HUES6 (cell line): Measurements from ENCODE around the gene NCKAP1.
"Not testable (repeated sequence)": the region's sequence is repeated elsewhere in the genome, so short reads cannot be mapped to it uniquely, and the experiment has no call there.

Experiments
- H3K27ac ChIP-seq: 2 replicates; pipeline ENCODE4 v1.7.0; 2013; ENCODE audit warnings: low read depth, mild to moderate bottlenecking, low read length, inconsistent platforms
- H3K27me3 ChIP-seq: 2 replicates; pipeline ENCODE4 v1.6.1; 2013; ENCODE audit warnings: low read length; ENCODE audit not compliant: control insufficient read depth, insufficient read depth
- H3K36me3 ChIP-seq: 2 replicates; pipeline ENCODE4 v1.6.1; 2013; ENCODE audit warnings: low read length; ENCODE audit not compliant: control insufficient read depth, insufficient read depth
- H3K4me1 ChIP-seq: 2 replicates; pipeline ENCODE4 v1.6.1; 2013; ENCODE audit warnings: low read length; ENCODE audit not compliant: control insufficient read depth, insufficient read depth
- H3K4me3 ChIP-seq: 2 replicates; pipeline ENCODE4 v1.5.1; 2013; ENCODE audit warnings: low read depth, low read length
- H3K9ac ChIP-seq: one replicate; pipeline ENCODE4 v1.6.1; 2013; ENCODE audit warnings: mild to moderate bottlenecking, low read length
- H3K9me3 ChIP-seq: 2 replicates; pipeline ENCODE4 v1.6.1; 2013; ENCODE audit warnings: low read depth, low read length; ENCODE audit not compliant: control insufficient read depth, insufficient read depth

Gene NCKAP1

DNA sequence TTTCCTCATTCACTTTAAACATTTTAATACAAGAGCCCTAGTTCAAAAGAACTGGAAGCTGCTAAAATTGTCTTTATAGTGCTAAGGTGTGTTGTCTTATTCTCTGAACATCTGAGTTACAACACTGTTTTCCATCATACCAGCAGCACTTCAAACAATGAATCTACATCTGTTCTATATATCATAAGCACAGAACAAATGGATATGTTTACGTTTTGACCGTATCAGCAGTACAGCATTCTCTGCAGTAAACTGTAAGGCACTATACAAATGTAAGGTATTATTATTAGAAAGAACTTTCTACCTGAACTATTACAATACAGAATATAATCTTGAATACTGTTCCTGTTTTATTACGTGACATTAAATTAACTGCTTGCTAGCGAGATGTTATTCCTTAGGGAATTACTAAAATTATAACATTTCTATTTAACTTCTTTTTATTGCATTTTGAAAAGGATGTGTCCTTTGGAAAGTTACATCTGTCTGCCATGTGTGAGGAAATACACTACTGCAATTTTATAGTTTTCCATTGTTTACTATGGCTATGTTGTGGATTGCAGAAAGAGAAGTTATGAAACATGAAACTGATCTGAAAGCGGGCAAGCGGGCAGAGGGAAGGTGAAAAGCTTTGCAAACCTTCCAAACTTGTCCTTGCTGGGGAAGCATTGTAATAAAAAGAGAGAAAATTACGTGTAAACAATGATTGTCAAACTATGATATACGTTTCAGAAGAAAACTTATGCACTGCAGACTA, 13.7 kb downstream of the NCKAP1 start:
- no peak overlapping the region for H3K4me3 ChIP-seq
- H3K9ac ChIP-seq = no peak overlapping the region
- no peaks in the 10 kb centered on the region for H3K4me1 ChIP-seq
- peaks cover 44% of the 10 kb centered on the region for H3K36me3 ChIP-seq
- H3K27ac ChIP-seq = no peak overlapping the region
- H3K27me3 ChIP-seq = no peaks in the 10 kb centered on the region
- no peaks in the 10 kb centered on the region for H3K9me3 ChIP-seq

DNA sequence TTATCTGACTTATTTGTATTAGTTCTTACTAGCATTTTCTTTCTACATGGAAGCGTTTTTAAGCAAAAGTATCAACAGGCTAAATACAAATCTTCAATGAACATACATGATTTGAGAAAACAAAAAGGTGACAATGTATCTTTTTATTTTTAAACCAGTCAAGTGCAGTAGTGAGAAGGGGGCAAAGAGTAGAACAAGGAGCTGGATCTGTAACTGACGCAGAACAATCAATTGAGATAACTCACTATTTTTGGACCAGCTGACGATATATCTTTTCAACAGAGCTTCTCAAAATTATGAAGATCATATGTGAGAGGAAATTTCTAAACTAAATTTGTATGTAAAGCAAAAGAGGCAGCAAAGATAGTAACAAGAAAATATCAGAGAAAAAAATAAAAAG, 15.5 kb downstream of the NCKAP1 start:
- peaks cover 2% of the 10 kb centered on the region; the same call in 1 of the 2 replicates for H3K9me3 ChIP-seq
- no peak overlapping the region for H3K27ac ChIP-seq
- H3K4me1 ChIP-seq = no peaks in the 10 kb centered on the region
- no peaks in the 10 kb centered on the region for H3K27me3 ChIP-seq
- peaks cover 54% of the 10 kb centered on the region for H3K36me3 ChIP-seq
- H3K9ac ChIP-seq = no peak overlapping the region
- H3K4me3 ChIP-seq = no peak overlapping the region

DNA sequence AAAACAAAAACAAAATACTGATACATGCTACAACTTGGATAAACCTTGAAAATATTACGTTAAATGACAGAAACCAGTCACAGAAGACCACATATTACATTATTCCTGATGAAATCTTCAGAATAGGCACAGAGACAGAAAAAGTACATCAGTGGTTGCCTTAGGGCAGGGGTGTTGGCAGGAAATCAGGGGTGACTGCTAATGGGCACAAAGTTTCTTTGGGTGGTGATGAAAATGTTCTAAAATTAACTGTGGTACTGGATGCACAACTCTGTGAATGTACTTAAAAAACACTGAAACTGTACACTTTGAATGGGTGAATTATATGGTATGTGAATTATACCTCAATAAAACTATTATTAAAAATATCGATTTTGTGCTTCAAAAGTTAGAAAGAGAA, 16.6 kb downstream of the NCKAP1 start:
- Histone ChIP-seq H3K27ac (no peak overlapping the region), H3K9ac (no peak overlapping the region), H3K36me3 (peaks cover 62% of the 10 kb centered on the region), H3K4me3 (no peak overlapping the region), H3K9me3 (peaks cover 8% of the 10 kb centered on the region), H3K27me3 (no peaks in the 10 kb centered on the region), H3K4me1 (no peaks in the 10 kb centered on the region)

DNA sequence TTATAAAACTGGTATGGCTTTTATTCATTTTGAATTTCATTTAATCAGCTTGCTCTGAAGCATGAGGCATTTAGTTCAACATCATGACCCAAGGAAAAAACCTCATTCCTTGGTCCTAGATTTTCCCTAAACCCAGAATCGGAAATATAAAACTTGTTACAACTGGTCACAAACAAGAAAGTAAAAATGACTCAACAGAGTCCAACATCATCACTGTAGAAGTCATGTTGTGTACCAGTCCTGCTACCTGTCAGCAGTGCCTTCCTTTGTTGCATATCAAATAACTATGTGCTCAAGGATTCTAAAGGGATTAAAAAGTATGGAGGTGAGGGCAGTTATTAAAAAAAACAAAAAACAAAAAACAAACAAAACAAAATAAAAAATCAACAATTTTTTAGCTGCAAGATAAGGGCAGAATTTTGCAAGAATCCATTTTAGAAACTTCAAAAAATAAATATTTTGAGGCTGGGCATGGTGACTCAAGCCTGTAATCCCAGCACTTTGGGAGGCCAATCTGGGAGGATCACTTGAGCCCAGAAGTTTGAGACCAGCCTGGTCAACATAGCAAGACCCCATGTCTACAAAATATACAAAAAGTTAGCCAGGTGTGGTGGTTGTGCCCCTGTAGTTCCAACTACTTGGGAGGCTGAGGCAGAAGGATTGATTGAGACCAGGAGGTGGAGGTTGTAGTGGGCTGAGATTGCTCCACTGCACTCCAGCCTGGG, 18.4 kb downstream of the NCKAP1 start:
- Histone ChIP-seq H3K36me3 (peaks cover 62% of the 10 kb centered on the region), H3K9me3 (peaks cover 8% of the 10 kb centered on the region), H3K27me3 (no peaks in the 10 kb centered on the region), H3K9ac (no peak overlapping the region), H3K27ac (no peak overlapping the region), H3K4me1 (peaks cover under 1% of the 10 kb centered on the region; the same call in 1 of the 2 replicates), H3K4me3 (no peak overlapping the region)

DNA sequence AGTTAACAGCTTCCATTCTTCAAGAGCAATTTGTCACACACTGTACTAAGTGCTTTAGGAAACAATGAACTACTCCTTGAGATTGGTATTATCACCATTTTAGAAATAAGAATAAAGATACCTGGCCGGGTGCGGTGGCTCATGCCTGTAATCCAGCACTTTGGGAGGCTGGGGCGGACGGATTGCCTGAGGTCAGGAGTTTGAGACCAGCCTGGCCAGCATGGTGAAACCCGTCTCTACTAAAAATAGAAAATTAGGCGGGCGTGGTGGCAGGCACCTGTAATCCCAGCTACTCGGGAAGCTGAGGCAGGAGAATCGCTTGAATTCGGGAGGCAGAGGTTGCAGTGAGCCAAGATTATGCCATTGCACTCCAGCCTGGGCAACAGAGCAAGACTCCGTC, 20.4 kb downstream of the NCKAP1 start:
- H3K4me3 ChIP-seq, H3K9ac ChIP-seq, H3K4me1 ChIP-seq, H3K27me3 ChIP-seq, H3K9me3 ChIP-seq, H3K27ac ChIP-seq: not testable (repeated sequence)
- peaks cover 48% of the 10 kb centered on the region for H3K36me3 ChIP-seq

DNA sequence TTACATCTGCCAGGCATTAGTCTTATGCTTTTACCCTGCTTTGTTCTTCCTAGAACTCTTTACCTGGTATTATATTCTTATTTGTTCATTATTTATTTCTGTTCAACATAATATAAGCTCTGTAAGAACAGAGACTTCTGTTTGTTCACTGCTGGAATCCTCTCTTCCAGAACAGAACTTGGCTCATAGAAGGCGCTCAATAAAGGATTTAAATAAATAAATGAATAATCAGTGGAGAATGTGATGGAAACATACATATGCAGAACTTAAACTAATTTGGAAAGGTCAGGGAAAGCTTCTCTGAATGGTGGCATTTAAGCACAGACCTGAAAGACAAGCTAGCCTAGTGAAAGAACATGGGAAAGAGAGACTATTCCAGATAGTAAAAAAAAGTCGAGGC, 24.3 kb downstream of the NCKAP1 start:
- no peak overlapping the region for H3K9ac ChIP-seq

DNA sequence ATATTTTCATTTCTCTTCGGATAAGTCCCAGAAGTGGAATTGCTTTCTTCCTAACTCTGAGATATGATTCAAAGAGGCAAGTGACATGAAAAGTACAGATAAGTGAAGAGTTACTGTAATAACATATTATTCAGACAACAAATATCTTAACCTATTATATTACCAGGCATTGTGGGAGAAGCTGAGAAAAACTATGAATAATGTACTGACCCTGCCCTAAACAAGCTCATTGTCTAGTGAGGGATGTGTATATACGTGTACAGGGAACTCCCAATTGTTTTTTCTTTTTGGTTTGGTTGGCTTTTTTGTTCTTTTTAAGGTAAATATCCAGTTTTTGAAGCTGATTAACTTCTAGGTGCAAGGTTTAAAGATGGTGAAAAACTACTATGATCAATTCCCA, 26.5 kb downstream of the NCKAP1 start:
- H3K27me3 ChIP-seq = no peaks in the 10 kb centered on the region
- peaks cover 30% of the 10 kb centered on the region for H3K4me1 ChIP-seq

More for the DNA sequence above, 24.3 kb downstream of the NCKAP1 start:
- peaks cover 8% of the 10 kb centered on the region for H3K9me3 ChIP-seq
- H3K4me1 ChIP-seq = peaks cover 30% of the 10 kb centered on the region
- H3K36me3 ChIP-seq = peaks cover 15% of the 10 kb centered on the region; the same call in 1 of the 2 replicates
- no peaks in the 10 kb centered on the region for H3K27me3 ChIP-seq
- no peak overlapping the region; the same call in 1 of the 2 replicates for H3K27ac ChIP-seq
- H3K4me3 ChIP-seq = no peak overlapping the region

DNA sequence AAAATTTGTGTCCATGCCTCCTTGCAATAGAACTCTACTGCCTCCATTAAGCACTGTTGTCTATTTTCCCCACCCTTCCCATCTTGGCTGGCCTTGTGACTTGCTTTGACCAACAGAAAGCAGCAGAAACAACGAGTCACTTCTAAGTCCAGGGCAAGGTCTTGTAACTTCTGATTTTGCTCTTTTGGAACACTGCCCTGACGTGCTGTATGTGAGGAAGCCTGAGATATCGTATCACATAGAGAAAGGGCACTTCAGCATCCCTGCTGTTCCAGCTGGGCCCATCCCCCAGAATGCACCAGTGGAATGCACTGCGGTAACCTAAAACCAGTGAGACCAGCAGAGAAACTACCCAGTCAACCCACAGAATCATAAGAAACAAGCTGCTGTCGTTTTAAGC, 28.1 kb downstream of the NCKAP1 start:
- Histone ChIP-seq H3K4me3 (no peak overlapping the region), H3K9me3 (no peaks in the 10 kb centered on the region), H3K27me3 (no peaks in the 10 kb centered on the region), H3K36me3 (0 out of 2 replicates have a peak, but pooled peaks cover 2% of the 10 kb centered on the region), H3K4me1 (peaks cover 30% of the 10 kb centered on the region), H3K9ac (no peak overlapping the region), H3K27ac (0 out of 2 replicates have a peak overlapping the region, but pooled peaks have one; percentile 10)

More for the DNA sequence above, 26.5 kb downstream of the NCKAP1 start:
- H3K4me3 ChIP-seq = no peak overlapping the region
- H3K36me3 ChIP-seq = 0 out of 2 replicates have a peak, but pooled peaks cover 2% of the 10 kb centered on the region
- no peaks in the 10 kb centered on the region for H3K9me3 ChIP-seq
- H3K27ac ChIP-seq = no peak overlapping the region
- H3K9ac ChIP-seq = no peak overlapping the region

DNA sequence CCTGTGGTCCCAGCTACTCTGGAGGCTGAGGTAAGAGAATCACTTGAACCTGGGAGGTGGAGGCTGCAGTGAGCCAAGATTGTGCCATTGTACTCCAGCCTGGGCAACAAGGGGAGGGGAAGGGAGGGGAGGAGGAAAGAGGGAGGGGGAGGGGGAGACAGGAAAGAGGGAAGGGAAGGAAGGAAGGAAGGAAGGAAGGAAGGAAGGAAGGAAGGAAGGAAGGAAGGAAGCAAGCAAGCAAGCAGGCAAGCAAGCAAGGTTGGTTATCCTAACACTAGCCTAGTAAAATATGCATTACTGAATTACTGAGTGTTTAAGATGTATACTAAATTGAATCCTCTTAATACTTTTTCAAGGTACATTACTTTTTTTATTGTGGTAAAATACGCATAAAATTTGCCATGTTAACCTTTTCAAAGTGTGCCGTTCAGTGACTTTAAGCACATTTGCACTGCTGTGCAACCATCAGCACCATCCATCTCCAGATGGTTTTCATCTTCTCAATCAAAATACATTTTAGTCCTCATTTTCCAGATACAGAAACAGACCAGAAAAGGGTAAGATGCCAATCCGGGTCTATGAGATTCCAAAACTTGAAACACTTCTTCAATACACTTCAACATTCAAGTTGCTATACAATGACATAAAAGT, 28.9 kb downstream of the NCKAP1 start:
- no peak overlapping the region for H3K9ac ChIP-seq
- H3K4me1 ChIP-seq = peaks cover 25% of the 10 kb centered on the region
- no peak overlapping the region for H3K4me3 ChIP-seq

DNA sequence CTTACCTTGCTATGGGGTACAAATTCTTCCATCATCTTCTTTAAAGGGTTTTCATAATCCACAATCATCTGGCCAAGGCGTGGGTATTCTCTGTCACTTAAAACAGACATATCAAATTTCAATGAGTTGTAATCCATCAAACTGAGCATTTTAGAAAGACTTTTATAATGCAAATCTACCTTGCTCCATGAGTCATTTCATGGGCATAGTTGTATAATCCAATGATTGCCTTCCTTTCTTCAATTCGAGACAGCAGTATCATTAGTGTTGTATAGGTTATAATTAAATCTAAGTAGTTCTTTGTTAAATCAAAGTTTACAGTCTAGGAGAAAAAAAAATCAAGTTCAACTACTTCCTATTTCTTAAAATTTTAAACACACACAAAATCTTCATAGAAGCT, 36.3 kb downstream of the NCKAP1 start:
- Histone ChIP-seq H3K36me3 (peaks cover 37% of the 10 kb centered on the region), H3K4me1 (peaks cover 9% of the 10 kb centered on the region), H3K4me3 (no peak overlapping the region), H3K27me3 (no peaks in the 10 kb centered on the region), H3K27ac (no peak overlapping the region), H3K9ac (no peak overlapping the region), H3K9me3 (no peaks in the 10 kb centered on the region)

More for the DNA sequence above, 28.9 kb downstream of the NCKAP1 start:
- H3K9me3 ChIP-seq = no peaks in the 10 kb centered on the region
- H3K27me3 ChIP-seq = no peaks in the 10 kb centered on the region
- H3K36me3 ChIP-seq = 0 out of 2 replicates have a peak, but pooled peaks cover 2% of the 10 kb centered on the region
- no peak overlapping the region for H3K27ac ChIP-seq

DNA sequence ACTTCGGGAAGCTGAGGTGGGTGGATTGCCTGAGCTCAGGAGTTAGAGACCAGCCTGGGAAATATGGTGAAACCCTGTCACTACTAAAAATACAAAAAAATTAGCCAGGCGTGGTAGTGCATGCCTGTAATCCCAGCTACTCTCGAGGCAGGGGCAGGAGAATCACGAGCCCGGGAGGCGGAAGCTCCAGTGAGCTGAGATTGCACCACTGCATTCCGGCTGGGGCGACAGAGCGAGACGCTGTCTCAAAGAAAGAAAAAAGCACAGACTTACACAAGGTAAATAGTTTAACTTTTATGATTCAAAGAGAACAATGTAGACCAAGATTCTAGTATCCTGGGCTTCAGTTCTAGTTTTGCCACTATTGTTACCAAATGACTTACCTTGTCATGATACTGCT, 37.4 kb downstream of the NCKAP1 start:
- Histone ChIP-seq H3K27ac (no peak overlapping the region), H3K4me1 (peaks cover 9% of the 10 kb centered on the region), H3K9ac (no peak overlapping the region), H3K27me3 (no peaks in the 10 kb centered on the region), H3K9me3 (no peaks in the 10 kb centered on the region), H3K36me3 (peaks cover 45% of the 10 kb centered on the region), H3K4me3 (no peak overlapping the region)
